ENCODE measurements around the gene HSD17B13. TPM values are rescaled to one million over a fixed set of nuclear protein-coding genes. Genes with fewer than 3 reads are reported as not detected.

Gene HSD17B13
- total RNA-seq: 1 to 10 TPM in 2 of 4 donors, not detected in 2; 1.2 to 1.7 TPM

- Histone ChIP-seq H3K27ac (no peak within 1 kb of the TSS), H3K36me3 (no peaks in the 10 kb centered on the region), H3K4me3 (no peak within 1 kb of the TSS), H3K9me3 (no peaks in the 10 kb centered on the region), H3K4me1 (no peaks in the 10 kb centered on the region), H3K27me3 (no peaks in the 10 kb centered on the region)
- TF ChIP-seq CTCF (IDR thresholded peaks at IDR 0.05): no peak
- no peak for TF ChIP-seq EP300 (IDR thresholded peaks at IDR 0.05)
- no peak for TF ChIP-seq POLR2A (IDR thresholded peaks at IDR 0.05)
- whole genome bisulfite sequencing, 2 donors: 65 to 77% methylated on average over 2 of the region's 2 CpGs
- no peak for DNase-seq (ENCODE audit: low spot score in 2 of 2)
Measured at GRCh38 chr4:87322754-87323153, at the start of gene HSD17B13. Gene HSD17B13 (minus strand): TSS chr4:87322882. CDS start chr4:87322841, 41 bp downstream.

- no peak for TF ChIP-seq CTCF (IDR thresholded peaks at IDR 0.05)
- no peak for TF ChIP-seq POLR2A (IDR thresholded peaks at IDR 0.05)
- no peak for TF ChIP-seq EP300 (IDR thresholded peaks at IDR 0.05)
- Histone ChIP-seq H3K4me3 (no peak overlapping the region), H3K36me3 (peaks cover 4 to 86% (median 19%) of the 10 kb centered on the region in 3 donors), H3K27ac (no peak overlapping the region), H3K4me1 (peaks cover 0 to 10% (median 0%) of the 10 kb centered on the region in 4 donors), H3K27me3 (no peaks in the 10 kb centered on the region), H3K9me3 (no peaks in the 10 kb centered on the region)
- no peak for DNase-seq (ENCODE audit: low spot score in 2 of 2)
- 78 to 80% methylated on average over 2 of the region's 2 CpGs for WGBS, 2 donors
Measured at GRCh38 chr4:87370068-87370467, 47.4 kb upstream of the HSD17B13 start.

- peaks cover 0 to 3% (median 0%) of the 10 kb centered on the region in 4 donors for H3K4me1 ChIP-seq
- WGBS, 2 donors: 72 to 97% methylated on average over 2 of the region's 2 CpGs
- no peak overlapping the region for H3K4me3 ChIP-seq
- peaks cover 0 to 88% (median 17%) of the 10 kb centered on the region in 3 donors for H3K36me3 ChIP-seq
- no peak for TF ChIP-seq CTCF (IDR thresholded peaks at IDR 0.05)
- TF ChIP-seq POLR2A (IDR thresholded peaks at IDR 0.05): no peak
- TF ChIP-seq EP300 (IDR thresholded peaks at IDR 0.05): no peak
- no peaks in the 10 kb centered on the region for H3K27me3 ChIP-seq
- H3K9me3 ChIP-seq: no peaks in the 10 kb centered on the region
- H3K27ac ChIP-seq: no peak overlapping the region
- no peak for DNase-seq (ENCODE audit: low spot score in 2 of 2)
Measured at GRCh38 chr4:87366521-87367162, 44.0 kb upstream of the HSD17B13 start.

- no peak for TF ChIP-seq POLR2A (IDR thresholded peaks at IDR 0.05)
- no peak for TF ChIP-seq EP300 (IDR thresholded peaks at IDR 0.05)
- no peak for TF ChIP-seq CTCF (IDR thresholded peaks at IDR 0.05)
- Histone ChIP-seq H3K9me3 (no peaks in the 10 kb centered on the region), H3K27ac (no peak overlapping the region), H3K4me3 (no peak overlapping the region), H3K4me1 (peaks cover 0 to 3% (median 0%) of the 10 kb centered on the region in 4 donors), H3K36me3 (peaks cover 0 to 90% (median 18%) of the 10 kb centered on the region in 3 donors), H3K27me3 (no peaks in the 10 kb centered on the region)
- 72 to 78% methylated on average over 1 of the region's 1 CpG for WGBS, 2 donors
- DNase-seq (ENCODE audit: low spot score in 2 of 2): no peak
Measured at GRCh38 chr4:87365348-87365747, 42.7 kb upstream of the HSD17B13 start.

- H3K9me3 ChIP-seq: no peaks in the 10 kb centered on the region
- 96 to 97% methylated on average over 2 of the region's 2 CpGs for WGBS, 2 donors
- no peak for TF ChIP-seq CTCF (IDR thresholded peaks at IDR 0.05)
- TF ChIP-seq POLR2A (IDR thresholded peaks at IDR 0.05): no peak
- TF ChIP-seq EP300 (IDR thresholded peaks at IDR 0.05): no peak
- H3K36me3 ChIP-seq: peaks cover 3 to 88% (median 18%) of the 10 kb centered on the region in 3 donors
- no peak for DNase-seq (ENCODE audit: low spot score in 2 of 2)
- H3K4me1 ChIP-seq: no peaks in the 10 kb centered on the region
- H3K27ac ChIP-seq: no peak overlapping the region
- no peak overlapping the region for H3K4me3 ChIP-seq
- no peaks in the 10 kb centered on the region for H3K27me3 ChIP-seq
Measured at GRCh38 chr4:87363552-87363951, 40.9 kb upstream of the HSD17B13 start.

Measured in tibial nerve (tissue), 4 donors.